ENCODE data around the gene FAM111A. TPM values are rescaled to one million over a fixed set of nuclear protein-coding genes. Genes with fewer than 3 reads are reported as not detected.

Gene FAM111A
- total RNA-seq, 4 donors from 2014 or later: 7.2 to 65.2 (median 28.3) TPM

DNA sequence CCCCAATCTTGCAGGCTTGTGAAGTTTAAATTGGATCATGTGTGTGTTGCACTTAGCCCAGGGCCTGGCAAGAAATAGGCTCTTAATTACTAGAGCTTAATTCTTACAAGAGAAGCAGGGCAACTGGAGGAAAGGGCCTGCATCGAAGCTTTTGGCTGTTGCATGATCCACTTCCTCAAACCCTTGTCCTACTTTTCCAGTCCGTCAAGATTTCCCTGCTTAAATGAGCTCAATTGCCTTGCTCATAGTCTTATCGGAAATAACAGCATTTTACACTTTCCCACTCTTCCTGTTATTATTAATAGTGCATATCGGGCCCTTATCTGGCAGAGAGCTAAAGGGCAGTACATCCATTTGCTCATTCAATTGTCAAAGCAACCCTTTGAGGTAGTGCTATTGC lies 47.3 kb downstream of the FAM111A start:
- H3K36me3 ChIP-seq: no peaks in the 10 kb centered on the region
- no peak for DNase-seq
- no peak overlapping the region for H3K4me3 ChIP-seq
- intact Hi-C loops (cut with DNase I; ENCODE audit: low total_unique reads): no loop called here
- H3K9me3 ChIP-seq: no peaks in the 10 kb centered on the region
- TF ChIP-seq, protein P1, sequence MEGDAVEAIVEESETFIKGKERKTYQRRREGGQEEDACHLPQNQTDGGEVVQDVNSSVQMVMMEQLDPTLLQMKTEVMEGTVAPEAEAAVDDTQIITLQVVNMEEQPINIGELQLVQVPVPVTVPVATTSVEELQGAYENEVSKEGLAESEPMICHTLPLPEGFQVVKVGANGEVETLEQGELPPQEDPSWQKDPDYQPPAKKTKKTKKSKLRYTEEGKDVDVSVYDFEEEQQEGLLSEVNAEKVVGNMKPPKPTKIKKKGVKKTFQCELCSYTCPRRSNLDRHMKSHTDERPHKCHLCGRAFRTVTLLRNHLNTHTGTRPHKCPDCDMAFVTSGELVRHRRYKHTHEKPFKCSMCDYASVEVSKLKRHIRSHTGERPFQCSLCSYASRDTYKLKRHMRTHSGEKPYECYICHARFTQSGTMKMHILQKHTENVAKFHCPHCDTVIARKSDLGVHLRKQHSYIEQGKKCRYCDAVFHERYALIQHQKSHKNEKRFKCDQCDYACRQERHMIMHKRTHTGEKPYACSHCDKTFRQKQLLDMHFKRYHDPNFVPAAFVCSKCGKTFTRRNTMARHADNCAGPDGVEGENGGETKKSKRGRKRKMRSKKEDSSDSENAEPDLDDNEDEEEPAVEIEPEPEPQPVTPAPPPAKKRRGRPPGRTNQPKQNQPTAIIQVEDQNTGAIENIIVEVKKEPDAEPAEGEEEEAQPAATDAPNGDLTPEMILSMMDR (IDR thresholded peaks at IDR 0.05): no peak
- no peak for TF ChIP-seq POLR2A (IDR thresholded peaks at IDR 0.05)
- H3K27me3 ChIP-seq: no peaks in the 10 kb centered on the region
- no peaks in the 10 kb centered on the region for H3K4me1 ChIP-seq
- no peak overlapping the region for H3K27ac ChIP-seq

DNA sequence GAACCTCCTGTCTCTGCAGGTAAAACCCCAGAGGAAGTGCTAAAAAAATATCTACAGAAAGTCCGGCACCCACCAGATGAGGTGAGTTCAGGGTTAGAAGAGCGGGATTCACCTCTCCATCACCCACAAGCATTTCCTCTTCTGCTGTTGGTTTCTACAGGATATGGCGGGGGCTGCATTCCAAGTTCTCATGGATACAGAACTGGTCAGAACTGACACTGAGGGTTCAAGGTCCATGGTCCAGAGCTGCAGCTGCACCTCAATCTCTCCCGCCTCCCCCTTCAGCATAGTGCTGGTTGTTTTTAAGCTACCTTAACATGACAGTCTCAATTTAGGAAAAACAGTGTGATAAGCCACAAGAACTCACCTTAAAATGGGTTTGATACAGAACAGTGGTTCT lies 48.4 kb downstream of the FAM111A start:
- intact Hi-C loops (cut with DNase I; ENCODE audit: low total_unique reads): no loop called here

DNA sequence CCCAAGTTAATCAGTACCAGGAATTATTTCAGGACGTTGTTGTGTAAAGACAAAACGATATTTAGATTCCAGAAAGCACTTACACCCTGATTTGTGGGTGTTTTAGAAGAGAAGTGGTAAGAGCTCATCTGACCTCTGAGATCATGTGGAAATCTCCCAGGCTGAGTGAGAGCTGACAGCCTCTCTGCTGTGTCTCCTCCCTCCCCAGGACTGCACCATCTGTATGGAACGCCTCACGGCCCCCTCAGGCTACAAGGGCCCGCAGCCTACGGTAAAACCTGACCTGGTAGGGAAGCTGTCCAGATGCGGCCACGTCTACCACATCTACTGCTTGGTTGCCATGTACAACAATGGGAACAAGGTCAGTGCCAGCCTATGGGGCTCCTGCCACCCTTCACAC lies 49.2 kb downstream of the FAM111A start:
- H3K36me3 ChIP-seq: no peaks in the 10 kb centered on the region
- intact Hi-C loops (cut with DNase I; ENCODE audit: low total_unique reads): no loop called here
- no peaks in the 10 kb centered on the region for H3K4me1 ChIP-seq

More for the DNA sequence above, 48.4 kb downstream of the FAM111A start:
- H3K27me3 ChIP-seq: no peaks in the 10 kb centered on the region
- DNase-seq: no peak
- H3K9me3 ChIP-seq: no peaks in the 10 kb centered on the region
- H3K27ac ChIP-seq: no peak overlapping the region
- TF ChIP-seq POLR2A (IDR thresholded peaks at IDR 0.05): no peak
- TF ChIP-seq, protein P1 (IDR thresholded peaks at IDR 0.05): no peak
- no peak overlapping the region for H3K4me3 ChIP-seq
- no peaks in the 10 kb centered on the region for H3K4me1 ChIP-seq
- H3K36me3 ChIP-seq: no peaks in the 10 kb centered on the region

DNA sequence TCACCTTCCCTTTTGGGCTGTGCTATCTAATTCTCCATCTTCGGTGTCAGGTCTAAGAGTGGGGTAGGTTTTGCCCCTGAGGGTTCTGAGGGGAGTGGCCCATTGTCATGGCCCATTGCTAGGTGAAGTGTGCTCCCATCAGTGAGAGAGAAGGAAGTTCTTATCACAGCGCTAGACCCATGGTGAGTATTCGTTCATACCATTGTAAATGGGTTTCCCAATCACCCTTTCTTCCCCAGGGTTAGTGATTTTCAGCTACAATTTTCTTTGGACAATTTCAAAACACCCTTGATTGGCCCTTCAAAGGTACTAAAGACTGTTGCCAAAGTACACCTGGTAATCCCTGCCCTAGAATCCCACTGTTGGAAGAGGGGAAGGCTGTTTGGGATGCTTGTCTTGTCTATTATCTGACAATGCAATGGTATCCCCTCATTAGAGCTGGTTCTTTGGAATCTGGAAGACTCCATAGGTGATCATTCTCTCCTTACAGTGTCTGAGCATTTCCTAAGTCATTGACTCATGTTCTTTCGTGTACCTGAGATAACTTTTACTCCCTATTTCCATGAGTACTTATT lies 49.9 kb downstream of the FAM111A start:
- H3K9me3 ChIP-seq: no peaks in the 10 kb centered on the region
- H3K36me3 ChIP-seq: no peaks in the 10 kb centered on the region
- no peak for DNase-seq
- intact Hi-C loops (cut with DNase I; ENCODE audit: low total_unique reads): no loop called here
- H3K4me3 ChIP-seq: no peak overlapping the region
- no peaks in the 10 kb centered on the region for H3K4me1 ChIP-seq
- no peaks in the 10 kb centered on the region for H3K27me3 ChIP-seq
- H3K27ac ChIP-seq: no peak overlapping the region
- no peak for TF ChIP-seq POLR2A (IDR thresholded peaks at IDR 0.05)
- TF ChIP-seq, protein P1 (IDR thresholded peaks at IDR 0.05): no peak

More for the DNA sequence above, 49.2 kb downstream of the FAM111A start:
- no peak for DNase-seq
- Histone ChIP-seq H3K4me3 (no peak overlapping the region), H3K27me3 (no peaks in the 10 kb centered on the region), H3K27ac (no peak overlapping the region), H3K9me3 (no peaks in the 10 kb centered on the region)
- TF ChIP-seq, protein P1 (IDR thresholded peaks at IDR 0.05): no peak

DNA sequence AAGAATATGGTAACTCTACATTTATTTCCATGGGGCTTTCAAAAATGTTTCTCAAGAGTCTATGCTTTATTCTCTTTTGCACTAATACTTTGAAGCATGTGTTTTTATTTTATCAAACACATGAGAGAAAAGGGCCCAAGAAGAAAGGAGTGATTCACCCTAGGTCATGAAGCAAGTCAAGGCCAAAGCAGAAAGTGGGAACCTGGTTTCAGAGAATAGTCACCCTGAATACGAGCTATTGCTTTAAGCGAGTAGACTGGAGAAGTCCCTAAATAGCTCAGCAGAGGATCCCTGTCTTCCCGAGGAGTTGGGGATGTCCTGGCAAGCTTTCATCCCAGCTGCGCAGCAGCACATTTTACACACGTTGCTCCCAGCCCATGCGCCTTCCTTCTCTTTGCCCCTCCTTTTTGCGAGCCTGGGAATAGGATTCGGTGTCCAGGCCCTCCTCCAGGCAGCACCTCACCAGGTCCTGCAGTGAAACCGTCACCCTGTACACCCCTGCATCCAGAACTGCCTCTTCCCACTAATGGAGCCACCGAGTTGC lies 51.0 kb downstream of the FAM111A start:
- TF ChIP-seq POLR2A (IDR thresholded peaks at IDR 0.05): no peak
- TF ChIP-seq, protein P1 (IDR thresholded peaks at IDR 0.05): no peak
- intact Hi-C loops (cut with DNase I; ENCODE audit: low total_unique reads): no loop called here

More for the DNA sequence above, 51.0 kb downstream of the FAM111A start:
- DNase-seq: no peak
- H3K27me3 ChIP-seq: no peaks in the 10 kb centered on the region
- H3K4me3 ChIP-seq: no peak overlapping the region
- no peaks in the 10 kb centered on the region for H3K4me1 ChIP-seq
- H3K36me3 ChIP-seq: no peaks in the 10 kb centered on the region
- no peak overlapping the region for H3K27ac ChIP-seq
- no peaks in the 10 kb centered on the region for H3K9me3 ChIP-seq

Data from uterus (tissue), 4 donors.